ENCODE results near the gene PRKAG1.

Gene PRKAG1

DNA sequence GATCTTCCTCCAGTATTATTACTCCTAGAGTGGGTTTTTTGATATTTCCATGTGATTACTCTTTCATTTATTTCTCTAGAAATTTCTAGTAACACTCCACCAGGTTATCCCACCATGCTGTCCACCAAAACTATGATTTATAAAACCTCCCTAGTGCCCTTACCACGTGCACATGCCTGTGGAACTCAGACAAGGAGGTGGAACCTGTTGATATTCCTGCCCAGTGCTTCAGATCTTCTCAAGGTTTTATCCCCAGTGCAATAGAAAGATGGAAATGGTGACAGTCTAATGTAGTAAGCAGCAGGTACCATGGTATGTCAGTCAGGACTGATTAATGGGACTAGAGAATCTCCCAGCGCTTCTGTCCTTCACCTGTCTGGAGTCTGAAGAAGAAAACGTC lies 57.7 kb downstream of the PRKAG1 start:
- no peak for DNase-seq

DNA sequence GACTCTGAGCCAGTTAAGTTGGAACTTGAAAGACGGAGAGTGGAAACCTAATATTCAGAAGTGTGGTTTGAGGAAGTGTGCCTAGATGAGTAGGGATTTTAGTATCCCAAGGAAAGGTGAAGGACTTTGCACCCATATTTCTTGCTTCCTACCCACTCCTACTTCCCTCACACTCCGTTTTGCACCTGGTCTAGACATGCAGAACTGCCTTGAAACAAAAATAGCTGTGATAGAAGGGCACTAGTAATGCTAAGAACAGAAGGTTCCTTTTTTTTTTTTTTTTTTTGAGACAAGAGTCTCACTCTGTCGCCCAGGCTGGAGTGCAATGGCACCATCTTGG lies 60.6 kb downstream of the PRKAG1 start:
- no peak for DNase-seq

DNA sequence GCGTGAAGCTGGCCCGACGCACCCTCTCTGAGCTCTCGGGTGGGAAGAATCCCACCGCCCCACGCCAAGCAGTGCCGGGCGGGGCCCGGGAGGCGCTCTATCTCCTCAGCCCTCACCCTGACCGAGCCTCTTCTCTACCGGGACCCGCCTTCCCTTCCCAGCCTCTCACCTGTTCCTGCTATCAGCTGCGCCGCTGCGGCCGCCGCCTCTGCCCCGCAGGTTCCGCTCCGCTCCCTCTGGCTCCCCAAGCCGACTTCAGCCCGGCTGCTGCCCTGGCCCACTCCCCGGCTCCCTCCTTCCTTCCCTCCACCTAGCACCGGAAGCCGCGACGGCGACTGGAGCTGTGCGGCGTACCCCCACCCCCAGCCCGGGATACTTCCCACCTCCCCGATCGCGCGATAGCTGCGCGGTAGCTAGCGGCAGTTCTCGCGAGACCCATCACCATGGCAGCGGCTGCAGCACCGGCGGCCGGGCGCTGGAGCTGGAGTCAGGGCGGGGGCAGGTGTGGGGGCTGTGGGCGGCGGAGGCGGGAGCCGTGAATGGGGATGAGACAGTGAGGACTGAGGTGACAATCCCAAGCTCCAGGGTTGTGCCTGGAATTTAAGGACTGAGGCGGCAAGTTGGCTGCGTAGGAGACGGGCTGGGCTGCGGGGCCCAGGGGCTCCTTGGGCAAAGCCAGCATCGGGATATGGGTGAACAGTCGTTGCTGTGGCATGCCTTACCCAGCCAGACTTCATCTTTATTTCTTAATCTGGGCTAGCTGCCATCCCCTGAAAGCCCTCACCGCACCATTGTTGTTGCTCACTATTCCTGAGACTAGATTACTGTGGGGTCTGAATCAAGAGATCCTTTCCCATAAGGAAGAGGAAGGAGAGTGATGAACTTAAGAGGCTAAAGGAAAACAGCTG lies 61.2 kb downstream of the PRKAG1 start, which contains the start of gene ARF3:
Gene ARF3 (minus strand): TSS at position 347 of the 908 bp plus-strand sequence. CDS start 16,392 bp downstream, outside the sequence.
- DNase-seq = peak; percentile 87

DNA sequence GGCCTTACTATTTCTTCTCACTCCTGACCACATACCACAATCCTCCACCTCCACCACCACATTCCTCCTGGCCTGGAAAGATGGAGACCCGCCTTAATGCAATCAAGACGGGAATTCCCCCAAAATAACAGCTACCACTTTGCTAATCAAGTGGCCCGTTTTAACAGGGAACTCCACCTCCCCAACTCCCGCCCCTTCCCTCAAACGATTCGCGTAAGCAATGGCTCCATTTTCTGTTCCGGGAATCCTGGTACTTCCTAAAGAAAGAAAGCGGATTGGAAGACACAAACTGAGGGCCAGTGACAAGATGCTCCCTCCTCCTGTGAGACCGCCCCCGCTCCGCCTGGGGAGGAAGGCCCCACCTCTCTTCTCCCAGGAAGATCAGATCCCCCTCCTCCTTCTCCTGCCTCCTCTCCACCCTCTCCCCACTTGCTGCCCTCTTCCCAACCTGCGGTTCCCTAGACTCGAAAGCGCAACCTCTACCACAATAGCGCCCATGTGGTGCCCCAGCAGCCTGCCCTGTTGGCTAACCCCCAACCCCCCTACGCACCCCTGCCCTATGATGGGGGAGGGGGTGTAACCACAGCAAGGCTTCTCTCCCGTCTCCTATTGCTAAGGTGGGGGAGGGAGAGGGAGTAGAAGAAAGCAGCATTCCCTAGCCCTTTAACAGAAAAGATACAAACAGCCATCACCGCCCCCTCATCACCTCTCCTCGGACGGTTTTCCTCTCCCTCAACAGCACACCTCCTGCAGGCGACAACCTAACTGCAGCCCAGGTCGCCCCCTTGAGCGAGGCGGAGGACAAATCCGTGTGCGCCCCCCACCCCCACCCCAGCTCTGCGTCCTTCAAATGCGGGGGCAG lies 62.1 kb downstream of the PRKAG1 start:
- DNase-seq = no peak

DNA sequence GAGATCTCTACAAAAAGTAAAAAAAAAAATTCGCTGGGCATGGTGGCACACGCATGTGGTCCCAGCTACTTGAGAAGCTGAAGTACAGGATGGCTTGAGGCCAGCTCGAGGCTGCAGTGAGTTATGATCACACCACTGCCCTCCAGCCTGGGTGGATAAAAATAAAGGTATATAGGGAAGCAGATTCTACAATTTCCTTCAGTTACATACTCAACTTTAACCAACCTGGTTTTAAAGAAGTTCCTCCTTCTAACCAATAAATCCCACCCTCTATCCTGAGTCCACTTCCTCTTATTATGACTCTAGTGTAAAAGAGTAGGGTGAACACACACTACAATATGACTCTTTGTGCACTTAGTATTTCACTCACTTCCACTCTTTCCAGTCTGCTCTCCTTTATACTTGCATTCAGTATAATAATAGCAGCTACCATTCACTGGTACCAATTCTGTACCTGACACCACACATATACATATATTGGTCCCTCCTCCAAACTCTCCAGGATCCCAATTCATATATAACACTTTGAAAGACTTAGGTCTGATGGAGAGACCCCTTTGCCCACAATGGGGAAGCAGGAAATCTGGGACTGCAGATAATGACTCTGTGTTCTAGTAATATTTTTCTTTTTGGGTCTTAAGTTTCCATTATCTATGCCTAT lies 63.6 kb downstream of the PRKAG1 start:
- DNase-seq = no peak

DNA sequence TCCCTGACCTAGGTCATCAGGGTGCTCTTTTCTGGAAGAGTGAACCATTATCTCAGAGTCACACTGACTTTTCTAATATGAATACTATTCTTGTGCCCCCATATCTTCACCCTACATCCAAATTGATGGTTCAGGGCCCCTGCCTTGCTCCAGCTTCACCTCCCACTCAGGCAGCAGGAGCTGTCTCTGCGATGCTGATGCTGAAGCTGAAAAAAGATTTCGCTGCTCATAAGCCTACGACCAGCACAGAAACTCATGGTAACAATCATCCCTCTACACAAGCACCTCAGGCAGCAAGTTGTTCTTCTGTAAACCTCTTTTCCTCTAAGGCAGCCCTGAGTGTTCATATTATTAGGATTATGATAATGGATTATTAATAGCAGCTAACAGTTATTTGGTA lies 64.5 kb downstream of the PRKAG1 start:
- DNase-seq = no peak

DNA sequence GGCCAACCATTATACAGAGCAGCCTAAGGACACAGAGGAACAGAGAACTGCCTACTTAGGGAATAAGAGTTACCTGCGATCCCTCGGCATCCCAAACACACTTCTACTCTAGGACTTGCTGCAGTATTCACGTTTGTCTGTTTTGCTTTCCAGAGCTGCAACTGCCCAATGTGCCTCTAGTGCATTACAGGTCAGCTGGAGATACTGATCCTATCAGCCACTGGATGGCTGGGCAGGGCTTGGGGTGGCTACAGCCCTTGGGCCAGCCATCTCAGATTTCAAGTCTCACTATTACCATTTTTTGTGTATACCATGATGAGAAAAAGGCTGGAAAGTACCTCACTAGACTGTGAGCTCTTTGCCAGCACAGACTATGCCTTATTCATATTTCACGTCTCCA lies 65.9 kb downstream of the PRKAG1 start:
- no peak for DNase-seq

Data from activated effector memory CD4-positive, alpha-beta T cell treated with Interleukin-2 at 50 U/mL for 16 hours (primary cell).